Stimulated activated CD8-positive, alpha-beta memory T cell treated with anti-CD3 and anti-CD28 coated beads, Interleukin-2, amount 100 ng/mL, for 1 hour (primary cell): Measurements from ENCODE around the gene ALKBH5.
"Not testable (repeated sequence)": the region's sequence is repeated elsewhere in the genome, so short reads cannot be mapped to it uniquely, and the experiment has no call there.

Source experiments
- DNase-seq, 2 donors: peaks; one replicate each; pipeline ENCODE4 v3.0.0-alpha.2; 2020; ENCODE audit warnings: low read depth in 2 of 2

ALKBH5 gene

DNA sequence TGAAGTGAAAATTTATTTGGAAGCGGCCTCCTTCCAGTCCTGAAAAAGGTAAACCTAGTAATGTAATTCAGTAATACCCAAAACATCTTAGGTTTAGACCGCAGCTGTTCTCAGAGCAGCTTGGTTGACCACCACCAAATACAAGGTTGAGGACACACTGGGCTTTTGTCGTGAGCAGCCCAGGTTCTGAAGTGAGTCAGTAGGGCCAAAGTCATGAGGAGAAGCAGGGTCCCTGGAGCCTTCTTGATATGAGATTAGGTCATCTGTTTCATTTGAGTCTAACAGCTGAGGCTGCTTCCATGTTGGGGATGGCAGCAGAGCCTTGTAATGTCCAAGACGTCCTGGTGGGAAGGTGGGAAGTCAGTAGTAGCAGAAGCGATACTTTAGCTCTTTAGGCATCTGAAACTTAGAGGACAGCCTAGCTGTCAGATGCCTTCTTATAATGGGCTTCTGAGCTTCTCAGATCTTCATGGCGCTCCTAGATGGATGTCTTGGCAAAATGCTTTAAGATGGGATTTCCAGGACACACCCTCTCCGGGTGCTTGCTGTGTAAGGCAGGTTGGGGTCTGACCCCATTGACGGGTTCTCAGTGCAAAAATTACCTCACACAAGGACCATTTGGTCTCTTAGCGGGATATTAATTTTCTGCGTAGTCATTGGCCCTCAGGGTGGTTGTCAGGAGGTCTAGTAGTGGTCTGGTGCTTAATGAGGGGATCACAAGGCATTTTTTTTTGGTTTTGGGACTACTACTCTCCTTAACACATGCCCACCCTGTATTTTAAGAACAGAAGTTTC is 2.4 kb downstream of the ALKBH5 start:
- no peak for DNase-seq

DNA sequence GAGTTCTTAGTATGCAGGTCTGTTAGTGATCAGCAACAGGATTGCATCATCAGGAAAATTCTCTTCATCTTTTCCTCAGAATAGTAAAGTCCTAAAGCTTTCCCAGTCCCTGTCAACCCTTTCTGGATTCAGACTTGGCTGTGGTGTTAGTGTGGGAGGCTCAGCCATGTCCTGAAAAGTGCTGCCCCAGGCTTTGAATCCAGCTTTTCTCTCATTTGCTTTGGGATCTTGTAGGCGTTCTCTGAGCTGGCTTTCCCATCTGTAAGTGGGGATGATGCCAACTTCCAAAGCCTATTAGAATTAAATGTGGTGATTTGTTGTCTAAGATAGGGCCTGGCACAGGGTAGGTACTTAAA is 3.0 kb downstream of the ALKBH5 start:
- DNase-seq, result no peak

DNA sequence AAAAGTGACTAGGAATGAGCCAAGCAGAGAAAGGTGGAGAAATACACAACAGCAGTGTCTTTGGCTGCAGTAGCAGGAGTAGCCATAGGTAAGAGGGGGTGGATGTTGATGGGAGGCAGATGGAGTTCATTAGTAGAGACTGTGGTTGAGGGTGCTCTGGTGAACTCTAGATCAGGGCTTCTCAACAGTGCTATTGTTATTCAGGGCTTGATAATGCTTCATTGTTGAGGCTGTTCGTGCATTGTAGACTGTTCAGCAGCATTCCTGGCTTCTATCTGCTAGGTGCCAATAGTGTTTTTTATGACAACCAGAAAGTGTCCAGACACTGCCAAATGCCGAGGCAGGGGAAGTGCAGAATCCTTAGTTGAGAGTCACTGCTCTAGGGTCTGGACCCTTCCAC is 3.6 kb downstream of the ALKBH5 start:
- no peak for DNase-seq

DNA sequence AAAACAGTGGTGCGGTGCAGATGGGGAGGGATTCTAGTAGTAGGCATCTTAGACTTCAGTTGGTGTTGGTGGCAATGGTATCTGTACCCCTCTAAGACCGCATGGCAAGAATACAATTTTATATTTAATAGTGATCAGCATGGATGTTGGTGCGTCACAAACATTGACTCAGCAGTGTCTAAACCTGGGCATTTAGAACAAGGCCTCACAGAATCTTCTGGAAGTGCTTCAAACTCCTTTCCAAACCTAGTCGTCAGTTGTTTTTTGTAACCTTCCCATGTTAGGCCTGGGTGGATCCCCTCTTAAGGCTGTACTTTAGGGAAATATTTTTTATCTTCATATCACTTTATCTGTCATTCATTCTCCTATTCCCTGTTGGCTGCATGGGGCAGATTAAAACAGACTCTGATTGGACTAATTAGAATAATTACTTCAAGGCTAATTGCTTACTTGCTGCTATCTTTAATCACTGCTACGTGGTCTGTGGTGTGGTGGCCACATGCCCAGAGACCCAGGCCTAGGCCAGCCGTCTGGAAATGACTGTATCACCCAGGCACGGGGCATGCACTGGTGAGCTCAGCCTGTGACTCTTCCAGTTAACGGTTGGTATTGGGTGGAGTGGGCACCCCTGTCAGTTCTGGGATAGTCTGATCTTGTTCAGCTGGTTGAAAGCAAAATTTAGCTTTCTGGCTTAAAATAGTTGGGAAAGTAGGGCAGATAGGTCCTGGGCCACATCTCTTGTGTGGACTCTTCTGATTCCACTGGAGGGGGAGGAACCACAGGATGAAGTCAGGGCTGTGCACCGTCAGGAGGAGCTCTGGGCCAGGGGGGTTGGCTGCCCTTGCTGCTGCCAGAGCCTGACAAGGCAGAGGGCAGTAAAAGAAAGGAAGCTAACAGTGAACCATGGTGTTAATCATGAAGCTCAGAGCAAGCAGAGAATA is 4.5 kb downstream of the ALKBH5 start:
- no peak for DNase-seq

DNA sequence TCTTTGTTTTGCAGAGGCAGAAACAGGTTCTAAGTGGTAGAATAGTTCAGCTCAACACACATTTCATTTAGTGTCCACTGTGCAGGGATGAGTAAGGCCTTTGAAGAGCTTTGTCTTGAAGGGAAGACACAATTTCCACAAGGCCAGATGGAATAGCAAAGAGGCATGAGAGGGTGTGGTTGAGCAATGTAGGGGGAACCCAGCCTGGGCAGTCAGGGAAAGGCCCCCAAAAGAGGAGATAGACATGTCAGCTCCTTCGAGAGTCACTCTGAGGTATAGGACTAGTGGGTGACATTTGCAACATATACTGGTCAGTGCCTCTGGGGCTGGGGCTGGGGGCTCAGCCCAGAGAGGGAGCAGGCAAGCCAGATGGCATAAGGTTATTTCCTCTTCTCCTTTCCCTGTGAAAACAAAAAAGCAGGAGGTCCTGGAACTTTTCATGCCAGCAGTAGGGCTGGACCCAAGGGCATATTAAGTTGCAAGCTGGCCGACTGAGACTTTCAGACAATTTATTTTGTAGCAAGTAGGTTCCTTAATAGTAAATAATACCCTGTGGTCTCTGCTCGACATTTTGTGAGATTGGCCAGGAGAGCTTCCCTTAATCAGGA is 7.1 kb downstream of the ALKBH5 start:
- DNase-seq, result no peak

DNA sequence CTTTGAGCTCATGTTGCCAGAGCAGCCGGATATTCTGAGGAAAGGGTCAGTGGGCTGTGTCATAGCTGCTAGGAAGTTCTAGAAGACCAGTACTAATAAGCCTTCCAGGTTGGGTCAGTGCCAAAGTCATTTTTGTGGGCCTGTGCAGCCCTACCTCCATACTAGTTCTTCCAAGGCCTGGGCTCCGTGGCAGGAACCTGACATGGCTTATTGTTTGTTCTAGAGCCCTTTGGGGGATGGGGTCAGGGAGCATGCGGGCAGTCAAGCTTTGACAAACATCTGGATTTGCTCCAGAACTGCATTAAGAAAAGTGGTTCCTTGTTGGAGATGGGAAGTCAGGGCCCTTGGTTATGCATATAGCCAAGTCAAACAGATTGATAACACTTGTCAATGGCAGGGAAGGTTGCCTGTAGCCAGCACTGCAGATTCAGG is 7.6 kb downstream of the ALKBH5 start:
- no peak for DNase-seq

DNA sequence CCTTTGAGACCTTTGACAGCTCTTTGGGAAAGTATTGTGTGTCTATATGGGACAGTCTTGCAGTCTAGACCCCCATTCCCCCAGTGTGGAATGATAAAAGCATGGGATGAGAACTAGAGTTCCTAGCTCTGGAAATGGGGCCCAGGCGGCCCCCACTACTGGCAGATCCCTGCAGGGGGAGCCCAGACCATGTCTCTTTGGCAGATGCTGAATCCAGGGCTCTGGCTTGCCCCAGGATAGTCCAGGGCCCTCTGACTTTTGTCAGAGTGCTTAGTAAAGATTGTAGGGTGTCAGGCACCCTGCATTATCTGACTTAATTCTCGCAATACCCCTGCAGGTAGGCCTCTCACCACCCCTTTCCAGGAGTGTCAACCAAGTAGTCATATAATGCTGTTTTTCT is 8.3 kb downstream of the ALKBH5 start:
- DNase-seq, result no peak

DNA sequence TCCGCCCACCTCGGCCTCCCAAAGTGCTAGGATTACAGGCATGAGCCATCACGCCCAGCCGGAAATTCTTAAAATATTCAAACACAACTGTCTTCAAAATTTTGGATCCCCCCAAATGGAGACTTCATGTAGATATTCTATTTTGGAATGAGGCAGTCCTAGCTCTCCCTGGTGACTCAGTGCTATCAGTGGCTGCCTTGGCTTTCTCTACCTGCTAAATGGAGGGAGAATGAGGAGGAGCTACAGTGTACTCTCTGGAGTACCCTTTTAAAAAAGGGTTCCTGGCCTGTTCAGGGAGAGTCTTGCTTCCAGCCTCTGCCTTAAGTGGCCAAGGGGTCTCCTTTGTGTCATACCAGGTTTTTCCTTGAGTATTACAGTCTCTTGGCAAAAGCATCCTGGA is 10.8 kb downstream of the ALKBH5 start:
- DNase-seq, result no peak

DNA sequence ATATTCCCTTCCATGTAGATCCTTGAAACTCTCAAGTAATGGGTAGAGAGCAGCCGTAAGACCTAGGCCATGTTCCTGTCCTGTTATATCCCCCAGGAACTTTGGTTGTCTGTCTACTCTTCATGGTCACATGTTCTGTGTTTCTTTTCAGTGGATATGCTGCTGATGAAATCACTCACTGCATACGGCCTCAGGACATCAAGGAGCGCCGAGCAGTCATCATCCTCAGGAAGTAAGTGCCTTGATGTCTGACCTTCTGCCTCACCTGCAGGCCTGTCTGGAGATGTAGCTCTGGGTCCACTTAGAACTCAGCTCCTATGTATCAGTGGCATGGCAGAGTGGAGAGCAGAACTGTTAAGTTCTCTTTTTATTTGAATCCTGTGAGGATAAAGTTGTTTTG is 11.2 kb downstream of the ALKBH5 start:
- no peak for DNase-seq

DNA sequence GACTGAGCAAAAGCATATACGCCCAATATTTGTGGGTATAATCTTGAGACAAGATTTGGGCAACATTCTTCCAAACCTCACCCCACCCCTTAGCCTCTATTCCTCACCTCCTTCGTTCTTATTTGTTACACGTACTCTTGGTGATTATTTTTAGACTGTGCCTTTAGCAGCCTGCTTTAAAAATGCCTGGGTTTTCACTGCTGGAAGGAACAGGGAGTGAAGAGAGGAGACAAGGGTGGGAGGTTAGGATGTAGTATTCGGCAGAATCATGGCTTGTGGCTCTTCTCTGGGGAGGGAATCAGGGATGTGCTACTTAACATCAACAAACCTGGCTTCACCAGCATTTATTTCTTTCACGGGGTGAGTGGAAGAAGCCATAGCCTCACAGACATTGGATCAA is 11.6 kb downstream of the ALKBH5 start:
- no peak for DNase-seq

DNA sequence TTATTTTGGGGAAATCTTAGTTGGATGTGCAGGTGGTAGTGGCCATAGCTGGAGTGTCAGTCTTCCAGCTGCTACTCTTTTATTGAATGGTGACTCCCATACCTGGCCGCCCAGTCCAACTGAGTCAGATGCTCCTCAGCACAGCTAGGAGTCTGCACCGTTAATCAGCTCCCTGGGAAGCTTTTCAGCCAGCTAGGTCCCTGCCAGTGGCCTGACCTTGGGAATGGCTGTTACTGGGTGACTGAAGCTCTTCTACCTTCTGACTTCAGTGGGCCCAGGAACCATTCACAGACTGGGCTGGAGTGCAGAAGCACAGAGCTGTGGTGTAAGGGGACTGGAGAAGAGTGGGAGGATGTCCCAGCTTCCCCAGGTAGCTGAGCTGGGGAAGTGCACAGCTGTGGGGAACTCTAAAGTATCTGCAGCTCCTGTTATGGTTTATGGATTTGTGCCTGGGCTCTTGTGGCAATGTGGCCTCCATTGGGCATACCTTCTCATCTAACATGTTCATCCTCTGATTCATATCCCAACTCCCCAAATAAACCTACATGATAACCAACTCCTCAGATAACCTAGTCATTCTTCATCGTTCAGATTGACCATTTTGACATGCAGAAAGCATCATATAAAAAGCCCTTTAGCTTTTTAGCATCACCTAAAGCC is 14.0 kb downstream of the ALKBH5 start:
- DNase-seq, result no peak

DNA sequence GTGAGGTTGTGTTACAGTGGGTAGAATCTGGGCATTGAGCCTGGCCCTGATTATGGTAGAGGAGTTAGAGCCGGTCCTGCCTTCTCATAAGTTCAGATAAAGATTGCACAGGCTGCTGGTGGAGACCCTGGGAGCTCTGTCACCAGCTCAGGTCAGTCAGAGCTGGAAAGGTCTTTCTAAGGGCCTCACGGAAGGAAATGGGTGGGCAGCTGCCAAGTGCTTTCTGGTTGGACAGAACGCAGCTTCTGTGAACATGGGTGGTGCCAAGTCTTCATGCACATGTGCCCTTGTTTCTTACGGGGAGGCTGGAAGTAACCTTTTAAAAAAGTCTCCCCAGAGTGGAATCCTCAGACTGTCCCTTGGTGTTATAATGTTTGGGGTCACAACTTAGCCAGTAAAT is 14.9 kb downstream of the ALKBH5 start:
- DNase-seq, result no peak

DNA sequence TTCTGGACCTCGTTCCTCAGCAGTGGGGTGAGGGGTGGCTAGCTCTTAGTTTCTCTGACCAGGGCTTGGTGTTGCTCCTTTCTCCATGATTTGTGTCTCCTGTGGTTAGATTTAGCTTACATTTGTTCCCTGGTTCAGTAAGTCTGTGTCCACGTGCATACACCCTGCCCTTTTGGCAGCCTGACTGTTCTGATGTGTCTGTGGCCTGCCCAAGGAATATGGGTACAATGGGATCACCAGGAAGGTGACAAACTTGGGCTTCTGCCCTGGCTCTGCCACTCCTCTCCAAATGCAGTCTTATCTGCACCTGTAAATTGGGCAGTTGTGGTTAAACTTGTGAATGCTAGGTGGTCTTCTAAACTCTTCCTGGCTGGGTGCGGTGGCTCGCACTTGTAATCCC is 17.5 kb downstream of the ALKBH5 start:
- no peak for DNase-seq

DNA sequence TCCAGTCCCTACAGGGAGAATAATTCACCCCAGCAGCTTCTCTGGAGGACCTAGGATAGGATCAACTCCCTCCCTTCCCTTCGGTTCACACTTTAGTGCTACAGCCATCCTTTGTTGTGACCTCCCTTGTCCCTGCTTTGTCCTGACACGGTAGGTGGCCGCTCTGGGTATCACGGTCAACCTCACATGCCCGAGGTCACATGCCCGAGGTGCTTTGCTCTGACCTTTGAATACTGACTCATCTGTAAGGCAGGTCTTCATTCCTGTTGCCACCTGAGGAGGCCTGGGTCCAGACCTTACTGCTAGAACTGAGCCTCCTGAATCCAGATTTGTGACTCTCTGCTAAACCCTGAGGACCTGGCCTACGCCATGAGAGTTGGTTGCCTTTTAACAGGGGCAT is 19.7 kb downstream of the ALKBH5 start:
- DNase-seq, result no peak

DNA sequence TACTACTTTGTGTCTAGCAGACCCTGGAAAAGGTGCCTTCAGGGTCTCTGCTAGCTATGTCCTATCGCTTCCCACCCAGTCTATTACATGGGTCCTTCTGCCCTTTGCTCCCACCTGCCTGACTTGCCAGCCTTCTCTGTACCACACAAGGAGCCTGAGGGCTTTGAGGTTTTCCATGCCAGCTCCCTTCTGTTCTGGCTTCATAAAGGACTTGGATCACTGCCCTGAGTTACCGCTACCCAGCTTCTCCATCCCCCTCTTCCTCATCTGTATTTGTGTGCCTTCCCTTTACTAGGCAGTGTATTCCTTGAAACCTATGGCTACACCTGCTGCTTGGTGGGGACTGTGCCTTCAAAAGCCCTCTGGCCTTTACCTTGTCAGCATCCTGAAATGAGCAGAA is 22.2 kb downstream of the ALKBH5 start:
- no peak for DNase-seq

DNA sequence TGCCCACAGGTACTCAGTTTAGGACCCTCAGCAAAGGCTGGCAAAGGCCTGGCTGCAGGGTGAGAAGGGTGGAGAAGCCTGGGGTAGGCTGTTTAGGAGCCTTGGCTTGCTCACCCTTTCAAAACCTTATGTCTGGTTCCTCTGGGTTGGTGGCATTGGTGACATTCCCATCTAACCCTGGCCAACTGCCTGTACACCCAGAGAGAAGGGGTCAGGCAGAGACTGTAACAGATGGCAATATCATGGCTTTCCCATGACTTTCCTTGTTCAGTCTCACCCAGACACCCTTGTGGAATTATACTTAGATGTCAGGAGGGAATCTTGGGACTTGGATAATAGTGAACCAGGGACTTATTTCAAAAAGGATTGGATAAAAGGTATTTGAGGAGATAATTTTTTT is 23.3 kb downstream of the ALKBH5 start:
- no peak for DNase-seq

DNA sequence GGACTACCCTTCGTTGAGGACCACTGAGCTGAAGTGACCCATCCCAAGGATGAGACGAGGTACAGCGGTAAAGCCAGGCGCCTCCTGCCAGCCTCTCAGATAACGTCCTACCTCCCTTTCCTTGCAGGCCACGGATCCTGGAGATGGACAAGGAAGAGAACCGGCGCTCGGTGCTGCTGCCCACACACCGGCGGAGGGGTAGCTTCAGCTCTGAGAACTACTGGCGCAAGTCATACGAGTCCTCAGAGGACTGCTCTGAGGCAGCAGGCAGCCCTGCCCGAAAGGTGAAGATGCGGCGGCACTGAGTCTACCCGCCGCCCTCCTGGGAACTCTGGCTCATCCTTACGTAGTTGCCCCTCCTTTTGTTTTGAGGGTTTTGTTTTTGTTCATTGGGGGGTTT is 24.5 kb downstream of the ALKBH5 start:
- no peak for DNase-seq

DNA sequence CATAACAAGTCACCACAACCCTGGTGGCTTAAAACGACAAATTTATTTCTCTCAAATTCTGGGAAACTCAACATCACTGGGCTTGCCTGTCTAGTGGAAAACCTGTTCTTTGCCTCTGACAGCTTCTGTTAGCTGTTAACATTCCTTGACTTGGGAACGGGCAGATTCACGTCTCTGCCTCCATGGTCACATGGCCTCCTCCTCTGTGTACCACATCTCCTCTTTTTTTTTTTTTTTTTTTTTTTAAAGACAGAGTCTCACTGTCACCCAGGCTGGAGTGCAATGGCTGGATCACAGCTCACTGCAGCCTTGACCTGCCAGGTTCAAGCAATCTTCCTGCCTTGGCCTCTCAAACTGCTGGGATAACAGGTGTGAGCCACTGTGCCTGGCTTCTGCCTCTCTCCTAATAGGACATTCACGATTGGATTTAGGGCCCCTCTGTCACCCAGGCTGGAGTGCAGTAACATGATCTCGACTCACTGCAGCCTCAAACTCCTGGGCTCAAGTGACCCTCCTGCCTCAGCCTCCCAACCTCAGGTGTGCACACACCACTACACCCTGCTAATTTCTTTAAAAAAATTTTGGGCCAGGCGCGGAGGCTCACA is 30.1 kb downstream of the ALKBH5 start:
- DNase-seq, result no peak

DNA sequence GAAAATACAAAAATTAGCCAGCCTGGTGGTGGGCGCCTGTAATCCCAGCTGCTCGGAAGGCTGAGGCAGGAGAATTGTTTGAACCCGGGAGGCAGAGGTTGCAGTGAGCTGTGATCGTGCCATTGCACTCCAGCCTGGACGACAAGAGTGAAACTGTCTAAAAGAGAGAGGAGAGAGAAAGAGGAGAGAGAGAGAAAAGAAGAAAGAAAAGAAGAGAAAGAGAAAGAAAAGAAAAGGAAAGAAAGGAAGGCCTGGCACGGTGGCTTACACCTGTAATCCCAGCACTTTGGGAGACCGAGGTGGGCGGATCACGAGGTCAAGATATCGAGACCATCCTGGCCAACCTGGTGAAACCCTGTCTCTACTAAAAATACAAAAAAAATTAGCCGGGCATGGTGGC is 33.3 kb downstream of the ALKBH5 start:
- DNase-seq, result not testable (repeated sequence)

DNA sequence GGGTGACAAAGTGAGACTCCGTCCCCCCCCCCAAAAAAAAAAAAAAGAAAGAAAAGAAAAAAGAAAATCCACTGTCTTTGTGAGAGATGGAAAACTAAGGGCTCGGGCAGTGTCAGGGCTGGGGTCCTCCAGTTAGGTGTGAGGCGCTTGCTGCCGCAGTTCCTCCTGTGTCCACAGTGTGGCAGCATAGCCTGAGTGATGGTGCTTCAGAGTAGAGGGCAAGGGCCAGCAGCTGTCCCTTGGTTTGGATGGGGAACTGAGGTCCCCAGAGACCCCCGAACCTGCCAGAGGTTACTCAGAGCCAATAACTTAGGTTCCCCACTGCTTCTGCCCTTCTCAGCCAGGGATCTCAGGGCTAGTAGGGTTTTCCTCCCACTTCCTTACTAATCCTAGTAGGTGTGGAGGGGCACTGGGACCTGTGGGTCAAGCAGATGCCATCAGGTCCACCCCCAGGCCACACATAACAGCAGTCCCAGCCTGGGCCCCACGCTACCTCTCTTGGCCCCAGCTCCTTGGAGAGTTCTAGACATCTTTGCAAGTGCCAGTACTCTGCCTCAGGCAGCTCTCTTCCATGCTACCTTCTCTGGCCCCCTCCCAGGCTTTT is 33.9 kb downstream of the ALKBH5 start:
- peak; percentile 50 to 56 for DNase-seq

DNA sequence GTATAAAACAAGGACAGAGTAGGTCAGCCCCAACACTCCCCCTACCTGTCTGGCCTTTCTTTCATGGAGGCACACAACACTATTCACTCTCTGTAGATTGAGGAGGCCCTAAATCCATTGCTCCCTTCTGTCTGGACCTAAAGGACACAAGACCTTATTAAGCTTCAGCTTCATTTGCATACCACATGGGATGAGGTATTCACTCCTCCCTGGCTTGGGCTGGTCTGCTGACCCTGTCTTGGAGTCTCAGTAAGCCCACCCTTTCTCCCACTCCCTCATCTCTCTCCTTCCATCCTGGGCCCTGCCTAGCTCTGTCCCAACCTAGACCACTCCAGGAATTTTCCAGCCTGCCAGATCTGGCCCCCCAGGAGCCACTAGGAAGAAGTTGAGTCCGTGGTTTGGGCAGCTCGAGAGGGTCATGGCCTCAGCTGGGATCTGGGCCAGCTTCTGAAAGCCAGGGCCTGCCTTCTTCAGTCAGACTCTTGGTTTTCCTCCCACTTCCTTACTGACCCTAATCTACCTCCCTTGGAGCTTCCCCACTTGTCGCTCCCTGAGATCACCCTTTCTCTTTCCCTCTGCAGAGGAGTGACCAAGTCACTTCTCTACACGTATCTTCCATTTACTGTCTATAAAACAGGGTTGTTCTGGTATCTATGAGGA is 35.3 kb downstream of the ALKBH5 start:
- DNase-seq, result no peak
